Lower leg skin (tissue), 3 donors: ENCODE measurements around the gene OSBPL9.

ENCODE experiments used
- POLR2A ChIP-seq, 2 donors: fragments of 450-650 bp; IDR thresholded peaks; one replicate each; pipeline ENCODE4 v1.6.1; 2016 to 2017; ENCODE audit warnings: antibody characterized with exemption in 2 of 2, mild to moderate bottlenecking in 1 of 2, moderate library complexity in 1 of 2
- TF ChIP-seq, protein P1 (sequence below), 3 donors: fragments of 450-650 bp; IDR thresholded peaks; one replicate each; pipeline ENCODE4 v1.5.1; 2016; ENCODE audit warnings: antibody characterized with exemption in 3 of 3, mild to moderate bottlenecking in 3 of 3, moderate library complexity in 2 of 3

GRCh38 chr1:51758310-51758709, 141.4 kb downstream of the OSBPL9 start:
- TF ChIP-seq, protein P1, sequence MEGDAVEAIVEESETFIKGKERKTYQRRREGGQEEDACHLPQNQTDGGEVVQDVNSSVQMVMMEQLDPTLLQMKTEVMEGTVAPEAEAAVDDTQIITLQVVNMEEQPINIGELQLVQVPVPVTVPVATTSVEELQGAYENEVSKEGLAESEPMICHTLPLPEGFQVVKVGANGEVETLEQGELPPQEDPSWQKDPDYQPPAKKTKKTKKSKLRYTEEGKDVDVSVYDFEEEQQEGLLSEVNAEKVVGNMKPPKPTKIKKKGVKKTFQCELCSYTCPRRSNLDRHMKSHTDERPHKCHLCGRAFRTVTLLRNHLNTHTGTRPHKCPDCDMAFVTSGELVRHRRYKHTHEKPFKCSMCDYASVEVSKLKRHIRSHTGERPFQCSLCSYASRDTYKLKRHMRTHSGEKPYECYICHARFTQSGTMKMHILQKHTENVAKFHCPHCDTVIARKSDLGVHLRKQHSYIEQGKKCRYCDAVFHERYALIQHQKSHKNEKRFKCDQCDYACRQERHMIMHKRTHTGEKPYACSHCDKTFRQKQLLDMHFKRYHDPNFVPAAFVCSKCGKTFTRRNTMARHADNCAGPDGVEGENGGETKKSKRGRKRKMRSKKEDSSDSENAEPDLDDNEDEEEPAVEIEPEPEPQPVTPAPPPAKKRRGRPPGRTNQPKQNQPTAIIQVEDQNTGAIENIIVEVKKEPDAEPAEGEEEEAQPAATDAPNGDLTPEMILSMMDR (IDR thresholded peaks at IDR 0.05): no peak
- TF ChIP-seq POLR2A (IDR thresholded peaks at IDR 0.05): no peak
